ENCODE results near the gene TRIM9.
"Not testable (repeated sequence)": the region's sequence is repeated elsewhere in the genome, so short reads cannot be mapped to it uniquely, and the experiment has no call there.

TRIM9 gene

GRCh38 chr14:50961605-50962221, 133.2 kb downstream of the TRIM9 start:
- no peak for DNase-seq

GRCh38 chr14:50957296-50957695, 137.6 kb downstream of the TRIM9 start:
- DNase-seq = no peak

- not testable (repeated sequence) for DNase-seq
Observed at GRCh38 chr14:50956421-50956820, 138.5 kb downstream of the TRIM9 start.

GRCh38 chr14:50955373-50956043, 139.4 kb downstream of the TRIM9 start:
- no peak for DNase-seq

- no peak for DNase-seq
Observed at GRCh38 chr14:50954811-50955372, 140.0 kb downstream of the TRIM9 start.

GRCh38 chr14:50953502-50953901, 141.4 kb downstream of the TRIM9 start:
- DNase-seq = no peak

GRCh38 chr14:50951032-50951431, 143.9 kb downstream of the TRIM9 start:
- no peak for DNase-seq

GRCh38 chr14:50948205-50948604, 146.7 kb downstream of the TRIM9 start:
- no peak for DNase-seq

GRCh38 chr14:50947446-50947845, 147.5 kb downstream of the TRIM9 start:
- no peak for DNase-seq

- DNase-seq = no peak
Observed at GRCh38 chr14:50946234-50946935, 148.5 kb downstream of the TRIM9 start.

- no peak for DNase-seq
Observed at GRCh38 chr14:50944647-50945413, 150.1 kb downstream of the TRIM9 start.

GRCh38 chr14:50943943-50944646, 150.8 kb downstream of the TRIM9 start, which contains the start of gene PYGL:
TSS of gene PYGL (minus strand) at chr14:50944483. CDS start at chr14:50944403, 80 bp downstream.
- no peak for DNase-seq

- DNase-seq = no peak
Observed at GRCh38 chr14:50943261-50943942, 151.5 kb downstream of the TRIM9 start.

- DNase-seq = not testable (repeated sequence)
Observed at GRCh38 chr14:50941638-50942037, 153.3 kb downstream of the TRIM9 start.

- DNase-seq = no peak
Observed at GRCh38 chr14:50941151-50941550, 153.8 kb downstream of the TRIM9 start.

GRCh38 chr14:50937800-50938199, 157.1 kb downstream of the TRIM9 start:
- DNase-seq = no peak

- no peak for DNase-seq
Observed at GRCh38 chr14:50937325-50937724, 157.6 kb downstream of the TRIM9 start.

GRCh38 chr14:50936882-50937281, 158.0 kb downstream of the TRIM9 start:
- DNase-seq = no peak

- no peak for DNase-seq
Observed at GRCh38 chr14:50936016-50936340, 158.9 kb downstream of the TRIM9 start.

GRCh38 chr14:50935126-50936015, 159.5 kb downstream of the TRIM9 start:
- no peak for DNase-seq
